ENCODE data around the gene HES1.
"Not testable (repeated sequence)": the region's sequence is repeated elsewhere in the genome, so short reads cannot be mapped to it uniquely, and the experiment has no call there.

Gene HES1

DNA sequence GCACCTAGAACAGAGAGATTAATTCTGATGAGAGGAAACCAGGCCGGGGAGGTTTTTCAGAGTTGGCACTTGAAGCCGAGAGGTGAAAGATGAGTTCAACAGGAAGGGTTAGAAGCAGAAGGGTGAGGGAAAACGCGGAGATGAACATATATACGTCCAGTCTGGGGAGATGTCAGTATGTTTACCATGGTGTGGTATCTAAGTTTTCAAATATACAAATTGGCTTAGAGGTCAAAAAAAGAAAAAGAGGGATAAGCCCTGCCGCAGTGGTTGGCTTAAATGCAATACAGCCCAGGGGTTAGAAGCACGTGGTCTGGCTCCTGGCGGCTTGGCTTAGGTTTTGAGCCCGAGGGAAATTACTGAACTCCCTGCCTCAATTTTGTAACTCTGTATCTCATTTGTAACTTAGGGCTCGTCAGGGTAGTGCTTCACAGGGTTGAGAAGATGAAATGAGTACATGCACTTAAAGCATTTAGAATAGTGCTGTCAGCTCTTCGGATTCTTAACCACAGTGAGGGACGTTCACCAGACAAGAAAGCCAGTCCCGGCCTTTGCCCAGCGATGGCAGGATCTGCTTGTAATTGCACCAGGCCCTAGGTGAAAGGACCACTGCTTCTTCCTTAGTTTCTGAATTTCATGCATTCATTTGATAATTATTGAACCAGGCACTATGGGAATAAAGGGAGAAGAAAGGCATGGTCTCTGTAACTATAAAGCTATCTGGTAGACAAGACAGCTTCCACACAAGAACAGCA, 6.4 kb downstream of the HES1 start:
- no peak for DNase-seq (ENCODE audit: low read depth, low spot score)
- Histone ChIP-seq H3K4me1 (ENCODE audit: control insufficient read depth, insufficient read depth, low read length) (peaks cover 11% of the 10 kb centered on the region; the same call in 1 of the 2 replicates), H3K4me3 (ENCODE audit: low read length) (no peak overlapping the region), H3K36me3 (ENCODE audit: control insufficient read depth, insufficient read depth, low read length) (no peaks in the 10 kb centered on the region), H3K27ac (ENCODE audit: low read length) (no peak overlapping the region), H3K9me3 (ENCODE audit: control insufficient read depth, insufficient read depth, low read length) (no peaks in the 10 kb centered on the region), H3K27me3 (ENCODE audit: control insufficient read depth, insufficient read depth, low read length) (no peaks in the 10 kb centered on the region)
- WGBS (ENCODE audit: insufficient coverage, insufficient read length) = no CpG with 5 or more reads among the region's 14 CpGs

GRCh38 chr3:194145702-194146101, 9.8 kb downstream of the HES1 start:
- H3K27me3 ChIP-seq (ENCODE audit: control insufficient read depth, insufficient read depth, low read length) = no peaks in the 10 kb centered on the region
- H3K4me3 ChIP-seq (ENCODE audit: low read length) = no peak overlapping the region
- no peaks in the 10 kb centered on the region for H3K9me3 ChIP-seq (ENCODE audit: control insufficient read depth, insufficient read depth, low read length)
- no CpG with 5 or more reads among the region's 2 CpGs for WGBS (ENCODE audit: insufficient coverage, insufficient read length)
- DNase-seq (ENCODE audit: low read depth, low spot score) = no peak
- 0 out of 2 replicates have a peak, but pooled peaks cover 1% of the 10 kb centered on the region for H3K4me1 ChIP-seq (ENCODE audit: control insufficient read depth, insufficient read depth, low read length)
- no peaks in the 10 kb centered on the region for H3K36me3 ChIP-seq (ENCODE audit: control insufficient read depth, insufficient read depth, low read length)
- no peak overlapping the region for H3K27ac ChIP-seq (ENCODE audit: low read length)

DNA sequence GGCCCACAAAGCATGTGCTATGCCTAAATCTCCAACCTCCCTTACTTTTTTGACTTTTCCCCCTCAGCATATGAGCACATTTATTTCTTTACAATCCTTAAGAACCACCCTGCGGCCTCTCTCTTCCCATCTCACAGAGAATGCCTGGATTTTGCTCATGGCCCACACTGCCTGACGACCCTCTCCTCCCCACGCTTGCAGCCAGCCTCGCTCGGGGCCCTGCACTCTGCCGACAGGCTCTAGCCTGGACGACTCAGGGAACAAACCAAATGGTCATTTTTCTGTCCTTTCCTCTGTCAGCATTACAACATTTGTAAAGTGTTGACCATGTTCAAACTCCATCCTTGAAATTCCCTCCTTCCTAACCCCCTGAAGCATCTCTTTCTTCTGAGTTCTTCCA, 11.7 kb downstream of the HES1 start:
- WGBS (ENCODE audit: insufficient coverage, insufficient read length) = no CpG with 5 or more reads among the region's 7 CpGs
- H3K4me3 ChIP-seq (ENCODE audit: low read length) = no peak overlapping the region
- H3K27me3 ChIP-seq (ENCODE audit: control insufficient read depth, insufficient read depth, low read length) = no peaks in the 10 kb centered on the region
- no peaks in the 10 kb centered on the region for H3K4me1 ChIP-seq (ENCODE audit: control insufficient read depth, insufficient read depth, low read length)
- H3K9me3 ChIP-seq (ENCODE audit: control insufficient read depth, insufficient read depth, low read length) = no peaks in the 10 kb centered on the region
- H3K36me3 ChIP-seq (ENCODE audit: control insufficient read depth, insufficient read depth, low read length) = no peaks in the 10 kb centered on the region
- DNase-seq (ENCODE audit: low read depth, low spot score) = no peak
- no peak overlapping the region for H3K27ac ChIP-seq (ENCODE audit: low read length)

DNA sequence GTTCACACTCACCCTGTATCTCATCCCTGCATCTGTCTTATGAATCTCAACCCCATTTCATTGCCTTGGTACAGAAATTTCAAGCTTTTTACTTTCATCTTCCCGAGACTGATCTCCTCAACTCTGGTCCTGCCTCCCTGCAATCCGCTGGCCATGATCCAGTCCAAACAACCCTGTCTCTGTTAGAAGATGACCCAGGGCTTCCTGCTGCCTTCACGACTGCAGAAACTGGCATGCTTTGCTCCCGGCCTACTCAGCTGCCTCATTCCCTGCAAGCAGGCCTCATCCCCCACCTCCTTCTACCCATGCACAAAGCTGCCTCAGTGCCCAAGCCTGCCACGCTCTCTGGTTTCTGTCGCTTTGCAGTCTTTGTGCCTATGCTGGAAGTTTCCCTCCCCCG, 12.4 kb downstream of the HES1 start:
- no peak for DNase-seq (ENCODE audit: low read depth, low spot score)
- Histone ChIP-seq H3K4me3 (ENCODE audit: low read length) (no peak overlapping the region), H3K9me3 (ENCODE audit: control insufficient read depth, insufficient read depth, low read length) (no peaks in the 10 kb centered on the region), H3K4me1 (ENCODE audit: control insufficient read depth, insufficient read depth, low read length) (no peaks in the 10 kb centered on the region), H3K36me3 (ENCODE audit: control insufficient read depth, insufficient read depth, low read length) (no peaks in the 10 kb centered on the region), H3K27me3 (ENCODE audit: control insufficient read depth, insufficient read depth, low read length) (no peaks in the 10 kb centered on the region), H3K27ac (ENCODE audit: low read length) (no peak overlapping the region)
- no CpG with 5 or more reads among the region's 7 CpGs for WGBS (ENCODE audit: insufficient coverage, insufficient read length)

GRCh38 chr3:194150252-194150934, 14.4 kb downstream of the HES1 start:
- Histone ChIP-seq H3K27ac (ENCODE audit: low read length) (no peak overlapping the region), H3K9me3 (ENCODE audit: control insufficient read depth, insufficient read depth, low read length) (no peaks in the 10 kb centered on the region), H3K36me3 (ENCODE audit: control insufficient read depth, insufficient read depth, low read length) (no peaks in the 10 kb centered on the region), H3K4me3 (ENCODE audit: low read length) (no peak overlapping the region), H3K27me3 (ENCODE audit: control insufficient read depth, insufficient read depth, low read length) (no peaks in the 10 kb centered on the region), H3K4me1 (ENCODE audit: control insufficient read depth, insufficient read depth, low read length) (no peaks in the 10 kb centered on the region)
- DNase-seq (ENCODE audit: low read depth, low spot score) = no peak
- no CpG with 5 or more reads among the region's 8 CpGs for WGBS (ENCODE audit: insufficient coverage, insufficient read length)

GRCh38 chr3:194150935-194151302, 15.0 kb downstream of the HES1 start:
- not testable (repeated sequence) for H3K4me3 ChIP-seq (ENCODE audit: low read length); H3K4me1 ChIP-seq (ENCODE audit: control insufficient read depth, insufficient read depth, low read length); H3K9me3 ChIP-seq (ENCODE audit: control insufficient read depth, insufficient read depth, low read length); H3K27ac ChIP-seq (ENCODE audit: low read length); H3K27me3 ChIP-seq (ENCODE audit: control insufficient read depth, insufficient read depth, low read length); H3K36me3 ChIP-seq (ENCODE audit: control insufficient read depth, insufficient read depth, low read length); DNase-seq (ENCODE audit: low read depth, low spot score)
- WGBS (ENCODE audit: insufficient coverage, insufficient read length) = no CpG with 5 or more reads among the region's 2 CpGs

DNA sequence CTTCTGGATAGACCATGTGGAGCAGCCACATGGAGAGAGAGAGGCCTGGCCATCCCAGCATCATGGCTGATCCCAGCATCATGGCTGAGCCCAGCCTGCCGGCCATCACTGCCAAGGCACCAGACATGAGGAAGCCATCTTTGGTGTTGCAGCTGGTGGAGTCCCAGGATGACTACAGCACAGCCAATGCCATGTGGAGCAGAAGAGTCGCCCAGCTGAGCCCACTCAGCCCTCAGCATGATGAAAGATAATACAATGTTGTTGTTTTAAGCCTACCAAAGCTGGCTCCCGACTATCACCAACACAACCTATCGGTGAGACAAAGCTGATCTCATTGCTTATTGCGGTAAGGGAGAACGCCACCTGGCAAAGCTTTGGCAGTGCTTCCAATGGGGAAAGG, 18.4 kb downstream of the HES1 start:
- H3K27ac ChIP-seq (ENCODE audit: low read length) = no peak overlapping the region
- no CpG with 5 or more reads among the region's 6 CpGs for WGBS (ENCODE audit: insufficient coverage, insufficient read length)
- H3K4me1 ChIP-seq (ENCODE audit: control insufficient read depth, insufficient read depth, low read length) = no peaks in the 10 kb centered on the region
- H3K36me3 ChIP-seq (ENCODE audit: control insufficient read depth, insufficient read depth, low read length) = no peaks in the 10 kb centered on the region
- H3K27me3 ChIP-seq (ENCODE audit: control insufficient read depth, insufficient read depth, low read length) = no peaks in the 10 kb centered on the region
- H3K4me3 ChIP-seq (ENCODE audit: low read length) = no peak overlapping the region
- H3K9me3 ChIP-seq (ENCODE audit: control insufficient read depth, insufficient read depth, low read length) = no peaks in the 10 kb centered on the region
- DNase-seq (ENCODE audit: low read depth, low spot score) = no peak

DNA sequence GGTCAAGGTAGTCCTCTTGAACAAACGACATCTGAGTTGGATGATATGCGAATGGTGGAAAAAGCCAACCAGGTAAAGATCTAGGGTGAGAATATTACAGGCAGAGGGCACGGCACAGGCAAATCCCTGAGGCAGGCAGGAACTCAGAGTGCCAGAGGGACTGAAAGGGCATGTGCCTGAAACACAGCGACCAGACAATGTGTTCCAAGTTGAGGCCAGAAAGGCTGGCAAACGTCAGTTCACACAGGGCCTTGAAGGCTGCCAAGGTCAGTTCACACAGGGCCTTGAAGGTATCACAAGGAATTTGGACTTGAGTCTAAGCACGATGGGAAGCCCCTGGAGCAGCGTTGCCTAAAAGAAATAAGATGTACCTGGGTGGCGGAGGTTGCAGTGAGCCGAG, 20.1 kb downstream of the HES1 start:
- no peaks in the 10 kb centered on the region for H3K36me3 ChIP-seq (ENCODE audit: control insufficient read depth, insufficient read depth, low read length)
- no peak overlapping the region for H3K4me3 ChIP-seq (ENCODE audit: low read length)
- no peak for DNase-seq (ENCODE audit: low read depth, low spot score)
- no CpG with 5 or more reads among the region's 9 CpGs for WGBS (ENCODE audit: insufficient coverage, insufficient read length)
- no peaks in the 10 kb centered on the region for H3K4me1 ChIP-seq (ENCODE audit: control insufficient read depth, insufficient read depth, low read length)
- H3K27me3 ChIP-seq (ENCODE audit: control insufficient read depth, insufficient read depth, low read length) = no peaks in the 10 kb centered on the region
- no peaks in the 10 kb centered on the region for H3K9me3 ChIP-seq (ENCODE audit: control insufficient read depth, insufficient read depth, low read length)
- H3K27ac ChIP-seq (ENCODE audit: low read length) = no peak overlapping the region

GRCh38 chr3:194158942-194159439, 23.0 kb downstream of the HES1 start:
- Histone ChIP-seq H3K36me3 (ENCODE audit: control insufficient read depth, insufficient read depth, low read length) (no peaks in the 10 kb centered on the region), H3K4me1 (ENCODE audit: control insufficient read depth, insufficient read depth, low read length) (no peaks in the 10 kb centered on the region), H3K27ac (ENCODE audit: low read length) (no peak overlapping the region), H3K27me3 (ENCODE audit: control insufficient read depth, insufficient read depth, low read length) (no peaks in the 10 kb centered on the region), H3K4me3 (ENCODE audit: low read length) (no peak overlapping the region), H3K9me3 (ENCODE audit: control insufficient read depth, insufficient read depth, low read length) (no peaks in the 10 kb centered on the region)
- no peak for DNase-seq (ENCODE audit: low read depth, low spot score)
- no CpG with 5 or more reads among the region's 3 CpGs for WGBS (ENCODE audit: insufficient coverage, insufficient read length)

GRCh38 chr3:194160158-194160557, 24.2 kb downstream of the HES1 start:
- no peak overlapping the region for H3K4me3 ChIP-seq (ENCODE audit: low read length)
- no peaks in the 10 kb centered on the region for H3K27me3 ChIP-seq (ENCODE audit: control insufficient read depth, insufficient read depth, low read length)
- WGBS (ENCODE audit: insufficient coverage, insufficient read length) = no CpG with 5 or more reads among the region's 4 CpGs
- H3K9me3 ChIP-seq (ENCODE audit: control insufficient read depth, insufficient read depth, low read length) = no peaks in the 10 kb centered on the region
- no peak overlapping the region for H3K27ac ChIP-seq (ENCODE audit: low read length)
- H3K4me1 ChIP-seq (ENCODE audit: control insufficient read depth, insufficient read depth, low read length) = no peaks in the 10 kb centered on the region
- DNase-seq (ENCODE audit: low read depth, low spot score) = no peak
- H3K36me3 ChIP-seq (ENCODE audit: control insufficient read depth, insufficient read depth, low read length) = no peaks in the 10 kb centered on the region

Data from iPS DF 6.9 (cell line).